ENCODE results near the gene BROX.

DNA sequence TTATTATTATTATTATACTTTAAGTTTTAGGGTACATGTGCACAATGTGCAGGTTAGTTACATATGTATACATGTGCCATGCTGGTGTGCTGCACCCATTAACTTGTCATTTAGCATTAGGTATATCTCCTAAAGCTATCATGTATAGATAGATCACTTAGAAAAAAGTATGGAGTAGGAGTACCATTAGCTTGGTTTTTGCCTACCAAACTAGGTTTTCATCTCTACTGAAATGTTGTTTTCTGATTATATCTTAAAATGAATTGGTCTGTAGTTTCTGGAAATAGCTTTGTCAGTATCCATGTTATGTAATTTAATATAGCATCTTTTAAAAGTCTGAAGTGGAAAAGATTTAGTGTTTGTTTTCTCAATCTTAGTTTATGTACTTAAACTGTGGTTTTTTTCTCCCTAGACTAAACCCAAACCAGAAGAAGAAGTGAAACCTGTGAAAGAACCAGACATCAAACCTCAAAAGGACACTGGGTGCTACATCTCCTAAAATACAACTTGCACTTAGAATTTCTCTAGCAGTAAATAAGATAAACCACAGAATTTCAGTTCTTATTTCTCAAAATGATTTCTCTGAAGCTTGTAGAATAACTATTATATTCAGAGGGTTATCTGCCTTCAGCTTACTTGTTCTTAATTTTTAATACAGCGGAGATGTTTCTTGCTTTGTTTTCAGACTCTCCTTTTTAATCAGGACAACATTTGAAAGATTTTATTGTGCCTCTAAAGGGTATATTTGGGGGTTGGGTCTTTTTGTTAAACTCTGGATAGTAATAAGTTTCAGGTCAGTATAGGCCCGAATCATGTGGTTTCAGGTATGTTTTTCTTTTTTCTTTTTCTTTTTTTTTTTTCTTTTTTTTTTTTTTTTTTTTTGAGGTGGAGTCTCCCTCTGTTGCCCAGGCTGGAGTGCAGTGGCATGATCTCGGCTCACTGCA is 20.1 kb downstream of the BROX start:
- TF ChIP-seq, protein P1, sequence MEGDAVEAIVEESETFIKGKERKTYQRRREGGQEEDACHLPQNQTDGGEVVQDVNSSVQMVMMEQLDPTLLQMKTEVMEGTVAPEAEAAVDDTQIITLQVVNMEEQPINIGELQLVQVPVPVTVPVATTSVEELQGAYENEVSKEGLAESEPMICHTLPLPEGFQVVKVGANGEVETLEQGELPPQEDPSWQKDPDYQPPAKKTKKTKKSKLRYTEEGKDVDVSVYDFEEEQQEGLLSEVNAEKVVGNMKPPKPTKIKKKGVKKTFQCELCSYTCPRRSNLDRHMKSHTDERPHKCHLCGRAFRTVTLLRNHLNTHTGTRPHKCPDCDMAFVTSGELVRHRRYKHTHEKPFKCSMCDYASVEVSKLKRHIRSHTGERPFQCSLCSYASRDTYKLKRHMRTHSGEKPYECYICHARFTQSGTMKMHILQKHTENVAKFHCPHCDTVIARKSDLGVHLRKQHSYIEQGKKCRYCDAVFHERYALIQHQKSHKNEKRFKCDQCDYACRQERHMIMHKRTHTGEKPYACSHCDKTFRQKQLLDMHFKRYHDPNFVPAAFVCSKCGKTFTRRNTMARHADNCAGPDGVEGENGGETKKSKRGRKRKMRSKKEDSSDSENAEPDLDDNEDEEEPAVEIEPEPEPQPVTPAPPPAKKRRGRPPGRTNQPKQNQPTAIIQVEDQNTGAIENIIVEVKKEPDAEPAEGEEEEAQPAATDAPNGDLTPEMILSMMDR (IDR thresholded peaks at IDR 0.05), result no peak
- TF ChIP-seq EZH2 (IDR thresholded peaks at IDR 0.05), result no peak
- TF ChIP-seq EZH2phosphoT487 (IDR thresholded peaks at IDR 0.05), result no peak
